Endothelial cell of umbilical vein (primary cell): ENCODE measurements around the gene SLC25A43.
"Not testable (repeated sequence)": the region's sequence is repeated elsewhere in the genome, so short reads cannot be mapped to it uniquely, and the experiment has no call there.

Experiments used
- CTCF ChIP-seq, 2 donors: IDR thresholded peaks; 1 replicate in 1 of 2; 2 replicates in 1 of 2; pipeline ENCODE4 v1.5.1; 2011; ENCODE audit warnings: low read length in 2 of 2, mild to moderate bottlenecking in 2 of 2, moderate library complexity in 2 of 2, control low read depth in 1 of 2, inconsistent platforms in 1 of 2, low read depth in 1 of 2; ENCODE audit not compliant: insufficient read depth in 1 of 2; ENCODE audit errors: extremely low read depth in 1 of 2
- EZH2 ChIP-seq: IDR thresholded peaks from 2 replicates; pipeline ENCODE4 v1.6.1; 2012; ENCODE audit warnings: borderline replicate concordance, low read depth, mild to moderate bottlenecking, moderate library complexity, low read length, inconsistent platforms; ENCODE audit not compliant: severe bottlenecking
- FOS ChIP-seq: IDR thresholded peaks from 2 replicates; pipeline ENCODE4 v1.6.1; 2011; ENCODE audit warnings: mild to moderate bottlenecking, low read length, moderate library complexity, borderline replicate concordance; ENCODE audit not compliant: insufficient read depth
- MYC ChIP-seq: IDR thresholded peaks from one replicate; pipeline ENCODE4 v1.6.1; 2011; ENCODE audit warnings: mild to moderate bottlenecking, low read depth, low read length
- POLR2A ChIP-seq: IDR thresholded peaks from 2 replicates; pipeline ENCODE4 v1.6.1; 2012; ENCODE audit warnings: low read depth, mild to moderate bottlenecking, control low read depth, low read length
- POLR2AphosphoS5 ChIP-seq: IDR thresholded peaks from 2 replicates; pipeline ENCODE4 v1.6.1; 2012; ENCODE audit warnings: low read depth, mild to moderate bottlenecking, control low read depth, low read length, moderate library complexity; ENCODE audit not compliant: insufficient read depth

- not testable (repeated sequence) for TF ChIP-seq CTCF (IDR thresholded peaks at IDR 0.05; ENCODE audit: extremely low read depth in 1 of 2, insufficient read depth in 1 of 2, low read depth in 1 of 2, low read length in 2 of 2); POLR2AphosphoS5; EZH2; FOS; POLR2A; MYC
Measured at GRCh38 chrX:119493851-119494495, 94.8 kb downstream of the SLC25A43 start.
